Breast epithelium (tissue), 3 donors: ENCODE results near the gene SEL1L3.

Experiments used
- POLR2A ChIP-seq: fragments of 450-650 bp; IDR thresholded peaks from one replicate; pipeline ENCODE4 v1.6.1; 2016; ENCODE audit warnings: antibody characterized with exemption, mild to moderate bottlenecking, moderate library complexity
- POLR2AphosphoS5 ChIP-seq, 3 donors: sonication (generic); formaldehyde crosslinking; IDR thresholded peaks; one replicate each; pipeline ENCODE4 v1.6.1; 2017; ENCODE audit warnings: antibody characterized with exemption in 3 of 3
- TF ChIP-seq, protein P1 (sequence below), 3 donors: fragments of 450-650 bp; IDR thresholded peaks; one replicate each; pipeline ENCODE4 v1.5.1; 2016 to 2017; ENCODE audit warnings: antibody characterized with exemption in 3 of 3, mild to moderate bottlenecking in 3 of 3, moderate library complexity in 3 of 3

DNA sequence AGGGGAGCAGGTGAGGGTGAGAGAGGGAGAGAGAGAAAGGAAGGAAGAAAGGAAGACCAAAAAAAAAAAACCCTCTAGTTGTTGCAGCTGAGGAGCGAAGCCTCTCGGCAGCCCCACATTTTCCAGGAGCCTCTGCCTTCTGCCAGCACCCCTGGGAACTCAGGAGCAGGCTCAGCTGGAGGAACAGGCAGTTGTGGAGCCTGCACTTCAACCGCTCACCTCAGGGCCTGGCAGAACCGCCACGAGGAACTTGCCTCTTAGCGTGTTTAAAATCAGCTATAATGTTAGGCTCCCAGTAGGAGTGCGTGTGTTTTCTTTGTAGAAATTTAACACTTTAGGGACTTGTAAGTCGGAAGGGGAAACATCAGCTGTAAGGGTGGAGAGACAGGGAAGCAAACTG lies 65.7 kb downstream of the SEL1L3 start:
- TF ChIP-seq, protein P1, sequence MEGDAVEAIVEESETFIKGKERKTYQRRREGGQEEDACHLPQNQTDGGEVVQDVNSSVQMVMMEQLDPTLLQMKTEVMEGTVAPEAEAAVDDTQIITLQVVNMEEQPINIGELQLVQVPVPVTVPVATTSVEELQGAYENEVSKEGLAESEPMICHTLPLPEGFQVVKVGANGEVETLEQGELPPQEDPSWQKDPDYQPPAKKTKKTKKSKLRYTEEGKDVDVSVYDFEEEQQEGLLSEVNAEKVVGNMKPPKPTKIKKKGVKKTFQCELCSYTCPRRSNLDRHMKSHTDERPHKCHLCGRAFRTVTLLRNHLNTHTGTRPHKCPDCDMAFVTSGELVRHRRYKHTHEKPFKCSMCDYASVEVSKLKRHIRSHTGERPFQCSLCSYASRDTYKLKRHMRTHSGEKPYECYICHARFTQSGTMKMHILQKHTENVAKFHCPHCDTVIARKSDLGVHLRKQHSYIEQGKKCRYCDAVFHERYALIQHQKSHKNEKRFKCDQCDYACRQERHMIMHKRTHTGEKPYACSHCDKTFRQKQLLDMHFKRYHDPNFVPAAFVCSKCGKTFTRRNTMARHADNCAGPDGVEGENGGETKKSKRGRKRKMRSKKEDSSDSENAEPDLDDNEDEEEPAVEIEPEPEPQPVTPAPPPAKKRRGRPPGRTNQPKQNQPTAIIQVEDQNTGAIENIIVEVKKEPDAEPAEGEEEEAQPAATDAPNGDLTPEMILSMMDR (IDR thresholded peaks at IDR 0.05): no peak
- TF ChIP-seq POLR2AphosphoS5 (IDR thresholded peaks at IDR 0.05) (no peak), POLR2A (no peak)
